ENCODE measurements around the gene CD302. TPM values are rescaled to one million over a fixed set of nuclear protein-coding genes. Genes with fewer than 3 reads are reported as not detected.
"Not testable (repeated sequence)": the region's sequence is repeated elsewhere in the genome, so short reads cannot be mapped to it uniquely, and the experiment has no call there.

CD302 gene, protein sequence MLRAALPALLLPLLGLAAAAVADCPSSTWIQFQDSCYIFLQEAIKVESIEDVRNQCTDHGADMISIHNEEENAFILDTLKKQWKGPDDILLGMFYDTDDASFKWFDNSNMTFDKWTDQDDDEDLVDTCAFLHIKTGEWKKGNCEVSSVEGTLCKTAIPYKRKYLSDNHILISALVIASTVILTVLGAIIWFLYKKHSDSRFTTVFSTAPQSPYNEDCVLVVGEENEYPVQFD
- 0.44 and 0.47 TPM in 2 replicates for total RNA-seq

DNA sequence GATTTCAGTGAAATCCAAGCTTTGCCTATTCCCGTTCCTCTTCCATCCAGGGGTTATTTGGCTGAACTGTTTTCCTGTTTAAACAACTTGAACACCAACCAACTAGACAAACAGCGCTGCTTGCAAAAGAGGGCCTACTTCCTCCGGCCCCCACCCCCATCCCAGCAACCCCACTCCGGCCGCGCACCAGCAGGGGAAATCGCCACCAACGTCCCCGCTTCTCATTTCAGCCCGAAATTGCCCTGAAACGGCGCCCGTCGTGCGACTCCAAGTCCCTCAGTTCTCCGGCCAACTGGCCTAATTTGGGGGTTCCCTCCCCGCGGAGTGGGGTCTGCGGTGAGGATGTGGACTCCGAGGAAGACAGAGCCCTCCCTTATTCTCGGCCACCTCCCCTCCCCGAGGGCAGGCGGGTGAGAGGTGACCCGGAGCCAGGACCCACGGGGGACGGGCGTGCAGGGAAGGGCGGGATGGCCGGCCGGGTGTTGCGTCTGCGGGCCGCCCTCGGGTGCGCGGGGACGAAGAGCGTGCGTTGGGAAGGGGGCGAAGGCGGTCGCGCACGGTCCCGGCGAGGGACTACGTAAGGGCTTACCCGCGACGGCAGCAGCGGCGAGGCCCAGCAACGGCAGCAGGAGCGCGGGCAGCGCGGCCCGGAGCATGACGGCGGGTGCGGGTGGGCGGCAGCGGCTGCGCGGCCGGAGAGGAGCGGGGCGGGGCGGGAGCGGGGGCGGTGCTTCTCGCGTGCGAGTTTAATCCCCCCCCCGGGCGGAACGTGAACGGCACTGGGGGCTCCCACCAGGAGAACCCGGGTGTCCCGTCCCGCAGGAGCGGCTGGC is at the start of gene CD302:
Gene CD302 (minus strand): TSS at position 666 of the 833 bp plus-strand sequence. CDS start 10 bp downstream, at position 656.
- H3K27me3 Mint-ChIP-seq (ENCODE audit: insufficient read depth): peaks cover 55% of the 10 kb centered on the region
- peaks cover 7% of the 10 kb centered on the region for H3K36me3 Mint-ChIP-seq (ENCODE audit: low read depth)
- peak within 1 kb of the TSS; percentile 61 for H3K4me3 Mint-ChIP-seq
- intact Hi-C loops (cut with micrococcal nuclease): loop anchor here (5.0 to 10.0 kb wide), 2 partner anchors 125 to 833 kb away; partner anchors contain the start of gene TANC1
- H3K27ac Mint-ChIP-seq: no peak within 1 kb of the TSS
- DNase-seq (ENCODE audit: low spot score): no peak
- H3K9me3 Mint-ChIP-seq: no peaks in the 10 kb centered on the region
- peaks cover 14% of the 10 kb centered on the region for H3K4me1 Mint-ChIP-seq (ENCODE audit: low read depth)

DNA sequence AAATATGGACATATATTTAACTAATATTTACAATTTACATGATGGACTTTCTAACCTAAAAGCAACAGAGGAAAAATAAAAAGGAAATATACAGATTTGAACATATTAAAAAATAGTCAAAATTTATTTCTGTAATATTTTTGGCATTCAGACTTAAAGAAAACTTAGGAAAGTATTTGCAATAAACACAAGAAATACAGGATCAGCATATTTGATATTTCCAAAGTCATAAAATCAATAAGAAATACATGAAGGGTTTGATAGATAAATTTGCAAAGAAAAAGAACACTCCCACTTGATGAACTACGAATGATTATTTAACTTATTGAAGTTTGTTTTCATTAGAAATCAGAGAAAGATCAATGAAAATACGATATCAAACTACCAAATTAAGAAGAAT is 48.6 kb upstream of the CD302 start:
- Mint-ChIP-seq H3K27ac (no peak overlapping the region), H3K27me3 (ENCODE audit: insufficient read depth) (no peaks in the 10 kb centered on the region), H3K4me3 (no peak overlapping the region), H3K36me3 (ENCODE audit: low read depth) (peaks cover 13% of the 10 kb centered on the region), H3K4me1 (ENCODE audit: low read depth) (no peaks in the 10 kb centered on the region), H3K9me3 (no peaks in the 10 kb centered on the region)
- intact Hi-C loops (cut with micrococcal nuclease): no loop called here
- DNase-seq (ENCODE audit: low spot score): no peak

DNA sequence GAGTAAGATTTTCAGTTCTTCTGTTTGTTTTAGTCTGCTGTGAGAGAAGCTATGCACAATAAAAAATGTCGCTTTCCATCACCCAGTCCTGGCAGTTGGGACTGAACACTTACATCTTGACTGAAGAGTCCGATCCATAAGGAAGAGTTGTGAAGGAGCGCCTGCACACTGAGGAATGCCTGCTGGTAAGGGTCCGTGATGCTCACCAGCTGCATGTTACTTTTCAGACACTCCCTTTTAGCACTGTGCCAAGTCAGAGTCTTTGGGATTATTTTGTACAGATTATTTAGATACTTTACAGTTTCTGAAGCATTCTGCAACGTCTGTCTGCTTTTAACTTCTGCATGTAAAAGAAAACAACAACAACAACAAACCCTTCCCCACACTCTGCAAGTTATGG is 42.6 kb upstream of the CD302 start:
- Mint-ChIP-seq H3K36me3 (ENCODE audit: low read depth) (peaks cover 2% of the 10 kb centered on the region), H3K27me3 (ENCODE audit: insufficient read depth) (no peaks in the 10 kb centered on the region), H3K4me3 (no peak overlapping the region), H3K9me3 (no peaks in the 10 kb centered on the region), H3K4me1 (ENCODE audit: low read depth) (no peaks in the 10 kb centered on the region), H3K27ac (no peak overlapping the region)
- DNase-seq (ENCODE audit: low spot score): no peak
- intact Hi-C loops (cut with micrococcal nuclease): no loop called here

DNA sequence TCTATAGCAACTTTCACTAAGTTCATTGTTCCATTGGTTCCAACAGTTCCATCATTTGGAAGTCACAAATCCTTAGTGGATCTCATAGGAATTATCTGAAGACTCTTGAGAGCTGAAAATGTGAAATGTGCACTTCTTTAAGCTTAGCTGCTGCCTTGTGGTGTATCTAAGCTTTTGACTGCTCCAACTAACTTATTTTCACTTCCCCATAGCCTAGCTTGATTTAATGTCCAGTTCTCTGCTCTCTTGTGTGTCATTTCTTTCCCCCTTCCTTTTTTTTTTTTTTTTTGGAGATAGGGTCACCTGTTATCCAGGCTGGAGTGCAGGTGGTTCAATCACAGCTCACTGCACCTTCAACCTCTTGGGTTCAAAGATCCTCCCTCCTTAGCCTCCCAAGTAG is 34.9 kb upstream of the CD302 start:
- Mint-ChIP-seq H3K4me3 (no peak overlapping the region), H3K4me1 (ENCODE audit: low read depth) (no peaks in the 10 kb centered on the region), H3K36me3 (ENCODE audit: low read depth) (peaks cover 20% of the 10 kb centered on the region), H3K27ac (no peak overlapping the region), H3K9me3 (peaks cover 2% of the 10 kb centered on the region), H3K27me3 (ENCODE audit: insufficient read depth) (no peaks in the 10 kb centered on the region)
- intact Hi-C loops (cut with micrococcal nuclease): no loop called here
- no peak for DNase-seq (ENCODE audit: low spot score)

DNA sequence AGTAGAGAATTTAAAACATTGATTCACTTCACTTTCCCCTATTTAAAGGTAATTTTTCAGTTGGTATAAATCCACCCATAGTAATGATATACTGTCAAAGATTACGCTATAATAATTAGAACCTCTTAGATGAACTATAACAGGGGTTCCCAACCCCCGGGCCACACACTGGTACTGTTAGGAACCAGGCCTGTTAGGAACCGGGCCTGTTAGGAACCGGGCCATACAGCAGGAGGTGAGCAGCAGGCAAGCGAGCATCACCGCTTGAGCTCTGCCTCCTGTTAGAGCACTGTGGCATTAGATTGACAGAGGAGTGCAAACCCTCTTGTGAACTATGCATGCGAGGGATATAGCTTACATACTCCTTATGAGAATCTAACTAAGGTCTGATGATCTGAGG is 34.0 kb upstream of the CD302 start:
- no peak for DNase-seq (ENCODE audit: low spot score)
- H3K36me3 Mint-ChIP-seq (ENCODE audit: low read depth): peaks cover 27% of the 10 kb centered on the region
- intact Hi-C loops (cut with micrococcal nuclease): no loop called here
- no peaks in the 10 kb centered on the region for H3K27me3 Mint-ChIP-seq (ENCODE audit: insufficient read depth)
- H3K9me3 Mint-ChIP-seq: peaks cover 2% of the 10 kb centered on the region
- no peaks in the 10 kb centered on the region for H3K4me1 Mint-ChIP-seq (ENCODE audit: low read depth)
- H3K4me3 Mint-ChIP-seq: no peak overlapping the region
- H3K27ac Mint-ChIP-seq: no peak overlapping the region

DNA sequence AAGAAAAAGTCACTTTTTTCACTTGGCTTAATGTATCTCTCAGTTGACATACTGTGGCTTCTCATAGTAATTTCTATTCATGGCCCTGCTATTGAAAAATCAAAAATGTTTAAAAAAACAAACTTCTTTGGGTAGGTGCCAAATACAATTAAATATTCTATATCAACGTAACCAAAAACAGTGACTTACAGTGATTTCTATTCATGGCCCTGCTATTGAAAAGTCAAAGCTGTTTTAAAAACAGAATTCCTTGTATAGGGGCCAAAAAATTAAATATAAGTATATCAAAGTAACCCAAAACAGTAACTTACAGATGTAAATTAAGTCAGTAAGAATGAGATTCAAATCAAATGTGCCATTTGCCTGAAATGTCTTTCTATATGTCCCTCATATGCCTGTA is 31.4 kb upstream of the CD302 start:
- no peaks in the 10 kb centered on the region for H3K27me3 Mint-ChIP-seq (ENCODE audit: insufficient read depth)
- DNase-seq (ENCODE audit: low spot score): no peak
- intact Hi-C loops (cut with micrococcal nuclease): no loop called here
- H3K9me3 Mint-ChIP-seq: peaks cover 7% of the 10 kb centered on the region
- no peak overlapping the region for H3K4me3 Mint-ChIP-seq
- no peak overlapping the region for H3K27ac Mint-ChIP-seq
- no peaks in the 10 kb centered on the region for H3K4me1 Mint-ChIP-seq (ENCODE audit: low read depth)
- peaks cover 44% of the 10 kb centered on the region for H3K36me3 Mint-ChIP-seq (ENCODE audit: low read depth)

DNA sequence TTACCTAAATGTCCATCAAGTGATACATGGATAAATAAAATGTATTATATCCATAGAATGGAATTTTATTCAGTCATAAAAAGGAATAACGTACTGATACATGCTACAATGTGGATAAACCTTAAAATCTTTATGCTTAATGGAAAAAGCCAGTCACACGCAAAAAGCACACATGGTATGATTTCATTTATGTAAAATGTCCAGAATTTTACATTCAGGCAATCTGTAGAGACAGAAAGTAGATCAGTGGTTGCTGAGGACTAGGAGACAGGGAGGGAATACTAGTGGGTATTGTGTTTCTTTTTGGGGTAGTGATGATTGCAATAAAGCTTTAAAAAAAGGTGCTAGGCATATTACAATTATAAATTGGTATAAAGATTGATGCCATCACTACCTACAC is 30.7 kb upstream of the CD302 start:
- no peaks in the 10 kb centered on the region for H3K4me1 Mint-ChIP-seq (ENCODE audit: low read depth)

DNA sequence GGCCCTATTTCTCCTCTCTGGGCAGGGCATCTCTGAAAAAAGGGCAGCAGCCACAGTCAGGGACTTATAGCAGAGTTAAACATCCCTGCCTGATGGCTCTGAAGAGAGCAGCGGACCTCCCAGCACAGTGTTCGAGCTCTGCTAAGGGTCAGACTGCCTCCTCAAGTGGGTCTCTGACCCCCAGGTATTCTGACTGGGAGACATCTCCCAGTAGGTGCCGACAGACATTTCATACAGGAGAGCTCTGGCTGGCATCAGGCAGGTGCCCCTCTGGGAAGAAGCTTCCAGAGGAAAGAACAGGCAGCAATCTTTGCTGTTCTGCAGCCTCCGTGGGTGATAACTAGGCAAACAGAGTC is 24.4 kb upstream of the CD302 start:
- H3K9me3 Mint-ChIP-seq; H3K27me3 Mint-ChIP-seq (ENCODE audit: insufficient read depth); DNase-seq (ENCODE audit: low spot score); H3K27ac Mint-ChIP-seq; H3K4me3 Mint-ChIP-seq; intact Hi-C loops (cut with micrococcal nuclease); H3K4me1 Mint-ChIP-seq (ENCODE audit: low read depth): not testable (repeated sequence)
- H3K36me3 Mint-ChIP-seq (ENCODE audit: low read depth): peaks cover 24% of the 10 kb centered on the region

More for the DNA sequence above, 30.7 kb upstream of the CD302 start:
- intact Hi-C loops (cut with micrococcal nuclease): no loop called here
- DNase-seq (ENCODE audit: low spot score): no peak
- Mint-ChIP-seq H3K4me3 (no peak overlapping the region), H3K27ac (no peak overlapping the region), H3K27me3 (ENCODE audit: insufficient read depth) (no peaks in the 10 kb centered on the region), H3K9me3 (peaks cover 7% of the 10 kb centered on the region), H3K36me3 (ENCODE audit: low read depth) (peaks cover 41% of the 10 kb centered on the region)

DNA sequence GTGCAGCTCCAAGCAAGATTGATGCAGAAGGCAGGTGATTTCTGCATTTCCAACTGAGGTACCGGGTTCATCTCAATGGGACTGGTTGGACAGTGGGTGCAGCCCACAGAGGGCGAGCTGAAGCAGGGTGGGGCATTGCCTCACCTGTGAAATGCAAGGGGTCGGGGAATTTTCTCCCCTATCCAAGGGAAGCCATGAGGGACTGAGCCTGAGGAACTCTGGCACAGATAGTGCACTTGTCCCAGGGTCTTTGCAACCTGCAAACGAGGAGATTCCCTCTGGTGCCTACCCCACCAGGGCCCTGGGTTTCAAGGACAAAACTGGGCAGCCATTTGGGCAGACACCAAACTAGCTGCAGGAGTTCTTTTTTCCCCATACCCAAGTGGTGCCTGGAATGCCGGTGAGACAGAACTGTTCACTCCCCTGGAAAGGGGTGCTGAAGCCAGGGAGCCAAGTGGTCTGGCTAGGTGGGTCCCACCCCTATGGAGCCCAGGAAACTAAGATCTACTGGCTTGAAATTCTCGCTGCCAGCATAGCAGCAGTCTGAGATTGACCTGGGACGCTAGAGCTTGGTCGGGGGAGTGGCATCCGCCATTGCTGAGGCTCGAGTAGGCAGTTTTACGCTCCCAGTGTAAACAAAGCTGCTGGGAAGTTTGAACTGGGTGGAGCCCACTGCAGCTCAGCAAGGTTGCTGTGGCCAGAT is 23.9 kb upstream of the CD302 start:
- H3K4me3 Mint-ChIP-seq; H3K4me1 Mint-ChIP-seq (ENCODE audit: low read depth); intact Hi-C loops (cut with micrococcal nuclease); H3K27ac Mint-ChIP-seq; H3K9me3 Mint-ChIP-seq; DNase-seq (ENCODE audit: low spot score); H3K27me3 Mint-ChIP-seq (ENCODE audit: insufficient read depth): not testable (repeated sequence)
- peaks cover 24% of the 10 kb centered on the region for H3K36me3 Mint-ChIP-seq (ENCODE audit: low read depth)

DNA sequence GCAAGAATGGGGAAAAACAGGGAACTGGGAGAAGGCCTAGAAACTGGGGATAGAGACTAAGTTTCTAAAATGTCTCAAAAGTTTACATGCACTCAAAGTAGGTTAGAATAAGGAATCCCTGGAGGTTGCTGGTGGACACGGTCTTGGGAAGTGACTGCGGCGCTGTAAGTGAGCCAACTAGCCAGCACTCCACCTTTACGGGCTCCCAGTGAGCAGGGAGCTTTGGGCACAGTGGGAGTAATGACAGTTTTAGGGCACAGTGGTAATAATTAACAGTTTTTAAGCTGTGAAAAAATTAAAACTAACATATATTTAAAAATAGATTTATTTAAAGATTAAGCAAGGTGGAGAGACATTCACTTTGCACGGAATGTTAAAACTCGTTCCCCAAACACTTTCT is 20.9 kb upstream of the CD302 start:
- intact Hi-C loops (cut with micrococcal nuclease): no loop called here

DNA sequence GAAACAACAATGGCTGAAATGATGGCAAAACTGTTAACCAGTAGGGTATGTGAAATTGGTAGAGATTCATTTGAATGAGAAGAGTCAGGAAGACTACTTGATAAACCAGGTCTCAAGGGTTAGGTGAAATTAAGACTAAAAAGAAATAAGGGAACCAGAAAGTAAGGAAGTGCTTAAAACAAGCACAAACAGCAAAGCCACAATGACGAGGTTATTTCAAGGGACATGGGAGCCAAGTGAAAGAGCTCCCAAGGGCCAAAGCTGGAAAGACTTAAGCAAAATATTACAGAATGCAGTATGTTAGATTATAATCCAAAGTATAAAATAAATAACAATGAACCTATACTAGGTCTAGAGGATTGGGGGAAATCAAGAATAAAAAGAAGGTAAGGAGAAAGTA is 19.3 kb upstream of the CD302 start:
- Mint-ChIP-seq H3K27me3 (ENCODE audit: insufficient read depth) (no peaks in the 10 kb centered on the region), H3K27ac (no peak overlapping the region), H3K4me3 (no peak overlapping the region), H3K4me1 (ENCODE audit: low read depth) (no peaks in the 10 kb centered on the region), H3K36me3 (ENCODE audit: low read depth) (peaks cover 15% of the 10 kb centered on the region), H3K9me3 (no peaks in the 10 kb centered on the region)
- no peak for DNase-seq (ENCODE audit: low spot score)
- intact Hi-C loops (cut with micrococcal nuclease): no loop called here

More for the DNA sequence above, 20.9 kb upstream of the CD302 start:
- Mint-ChIP-seq H3K27me3 (ENCODE audit: insufficient read depth) (no peaks in the 10 kb centered on the region), H3K27ac (no peak overlapping the region), H3K4me1 (ENCODE audit: low read depth) (no peaks in the 10 kb centered on the region), H3K36me3 (ENCODE audit: low read depth) (peaks cover 10% of the 10 kb centered on the region), H3K9me3 (no peaks in the 10 kb centered on the region), H3K4me3 (no peak overlapping the region)
- DNase-seq (ENCODE audit: low spot score): no peak

DNA sequence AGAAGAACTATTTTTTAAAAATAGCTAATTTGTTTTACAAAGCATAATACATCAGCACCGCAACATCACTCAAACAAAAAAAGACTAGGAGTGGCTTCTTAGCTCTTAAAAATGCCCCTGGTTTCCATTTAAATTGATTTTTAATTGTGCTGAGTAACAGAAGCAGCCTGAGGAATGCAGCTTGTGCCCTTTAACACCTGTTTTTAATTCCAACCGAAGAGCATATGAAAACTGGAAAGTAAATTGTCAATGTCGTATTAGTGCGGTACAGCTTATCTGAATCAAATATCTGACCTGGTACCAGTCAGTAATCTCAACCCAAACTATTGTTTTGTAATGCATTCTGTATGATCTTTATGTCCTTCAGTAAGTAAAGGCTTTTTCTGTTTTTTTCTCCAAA is 13.2 kb upstream of the CD302 start:
- Mint-ChIP-seq H3K4me1 (ENCODE audit: low read depth) (no peaks in the 10 kb centered on the region), H3K4me3 (no peak overlapping the region), H3K36me3 (ENCODE audit: low read depth) (peaks cover 12% of the 10 kb centered on the region), H3K27ac (no peak overlapping the region), H3K9me3 (no peaks in the 10 kb centered on the region), H3K27me3 (ENCODE audit: insufficient read depth) (no peaks in the 10 kb centered on the region)
- intact Hi-C loops (cut with micrococcal nuclease): no loop called here
- DNase-seq (ENCODE audit: low spot score): no peak

DNA sequence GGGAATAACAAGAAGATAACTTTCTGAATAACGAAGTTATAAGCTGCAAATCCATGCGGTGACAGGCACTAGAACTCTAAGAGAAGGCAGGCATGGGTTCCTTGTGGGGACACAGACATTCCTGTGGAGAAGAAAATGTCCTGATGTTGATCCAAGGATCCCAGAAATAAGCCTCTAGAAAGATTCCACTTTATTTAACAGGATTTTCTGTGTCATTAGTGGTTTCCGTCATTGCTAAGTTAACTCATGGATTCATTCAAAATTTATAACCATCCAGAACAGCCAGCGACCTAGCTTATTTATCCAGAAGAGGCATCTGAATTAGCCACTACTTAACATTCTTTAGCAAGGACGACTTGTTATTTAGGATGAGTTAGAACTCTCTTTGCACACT is 10.0 kb upstream of the CD302 start:
- Mint-ChIP-seq H3K36me3 (ENCODE audit: low read depth) (peaks cover 1% of the 10 kb centered on the region), H3K27ac (no peak overlapping the region), H3K4me1 (ENCODE audit: low read depth) (no peaks in the 10 kb centered on the region), H3K4me3 (no peak overlapping the region), H3K9me3 (no peaks in the 10 kb centered on the region), H3K27me3 (ENCODE audit: insufficient read depth) (no peaks in the 10 kb centered on the region)
- DNase-seq (ENCODE audit: low spot score): no peak
- intact Hi-C loops (cut with micrococcal nuclease): loop anchor here (5.0 kb wide), 2 partner anchors 191 to 251 kb away; partner anchors contain the start of gene BAZ2B

Measured in activated T-helper 1 cell treated with anti-CD3 and anti-CD28 coated beads, Interleukin-12 subunit alpha, Interleukin-12 subunit beta, Interleukin-2, Interleukin-4 antibody, amounts not matched to agents 30 ng/mL and 10 ng/mL and 1 ng/mL, durations not matched to agents 14 hours and 24 hours and 36 hours (primary cell).